HepG2 (cell line): ENCODE measurements around the gene HLA-G. TPM values are rescaled to one million over a fixed set of nuclear protein-coding genes. Genes with fewer than 3 reads are reported as not detected.

Experiments
- ATAC-seq: fragments of 200-7000 bp; cut with Tn5 transposase; 3 replicates; pipeline ENCODE4 v1.9.1; 2020; ENCODE audit warnings: mild to moderate bottlenecking, moderate library complexity
- BruUV-seq: library from RNA; stranded (reverse); fragments of 400-500 nt; replicated peaks from 2 replicates; lab custom pipeline; 2021; lab: Mats Ljungman, UMichigan
- CTCF ChIA-PET: fragments of 300-600 bp; formaldehyde crosslinking; extraction: SDS; loops from one replicate; lab custom pipeline; 2021; ENCODE audit warnings: low total read pairs, inconsistent platforms, low intra/inter-chr PET ratio; lab: Yijun Ruan, JAX
- POLR2A ChIA-PET: fragments of 350-600 bp; sonication (Branson Sonifier 250); formaldehyde crosslinking; loops from one replicate; lab custom pipeline; 2020; ENCODE audit warnings: antibody characterized with exemption, inconsistent platforms; lab: Yijun Ruan, JAX
- DNase-seq: peaks from one replicate; pipeline ENCODE4 v3.0.0-alpha.2; 2015; ENCODE audit warnings: low spot score
- FAIRE-seq: peaks from 3 replicates; lab custom pipeline; 2011; peaks lifted over from hg19 to GRCh38; lab: Jason Lieb, UNC
- H2AFZ ChIP-seq: one replicate; pipeline ENCODE4 v1.6.1; 2011; ENCODE audit warnings: low read length, inconsistent platforms
- H3K27ac ChIP-seq: fragments of 300-600 bp; 3 replicates; pipeline ENCODE4 v1.8.0; 2011; ENCODE audit warnings: mixed run types, mild to moderate bottlenecking, mixed read lengths, low read length, inconsistent platforms; ENCODE audit not compliant: insufficient read depth; ENCODE audit errors: extremely low read length
- H3K27me3 ChIP-seq, 2 experiments: fragments of 200-600 bp in 1 of 2; 2 replicates in 1 of 2; 3 replicates in 1 of 2; pipeline versions ENCODE4 v1.6.0 to v1.8.0; 2011; ENCODE audit warnings: low read length in 2 of 2, mild to moderate bottlenecking in 2 of 2, moderate library complexity in 2 of 2, inconsistent platforms in 1 of 2; ENCODE audit not compliant: insufficient read depth in 2 of 2, control insufficient read depth in 1 of 2
- H3K36me3 ChIP-seq, 2 experiments: fragments of 200-600 bp in 1 of 2; replicated peaks in 1 of 2; 2 replicates in 1 of 2; 3 replicates in 1 of 2; pipeline versions ENCODE4 v1.5.1 to v1.8.0; 2011; ENCODE audit warnings: low read length in 2 of 2, inconsistent platforms in 1 of 2; ENCODE audit not compliant: insufficient read depth in 2 of 2, control insufficient read depth in 1 of 2
- H3K4me1 ChIP-seq: 2 replicates; pipeline ENCODE4 v1.5.1; 2012; ENCODE audit warnings: low read length, inconsistent platforms; ENCODE audit not compliant: insufficient read depth
- H3K4me2 ChIP-seq: 2 replicates; pipeline ENCODE4 v1.6.0; 2011; ENCODE audit warnings: low read depth, low read length, inconsistent platforms
- H3K4me3 ChIP-seq, 3 experiments: fragments of 200-600 bp in 1 of 3; sonication (generic), shearing (Covaris generic) in 1 of 3; replicated peaks in 1 of 3; 2 replicates each; pipeline ENCODE4 v1.5.1; 2011 to 2016; ENCODE audit warnings: low read length in 3 of 3, inconsistent platforms in 2 of 3, low read depth in 2 of 3, mild to moderate bottlenecking in 2 of 3, control low read depth in 1 of 3, mixed read lengths in 1 of 3; ENCODE audit not compliant: insufficient read depth in 1 of 3
- H3K79me2 ChIP-seq: one replicate; pipeline ENCODE4 v1.6.1; 2011; ENCODE audit warnings: low read length, inconsistent platforms; ENCODE audit not compliant: insufficient read depth
- H3K9ac ChIP-seq: 2 replicates; pipeline ENCODE4 v1.6.0; 2011; ENCODE audit warnings: mild to moderate bottlenecking, low read depth, low read length, inconsistent platforms; ENCODE audit not compliant: insufficient read depth
- H3K9me3 ChIP-seq: 2 replicates; pipeline ENCODE4 v1.5.1; 2012; ENCODE audit warnings: mild to moderate bottlenecking, low read length
- H4K20me1 ChIP-seq: 2 replicates; pipeline ENCODE4 v1.6.0; 2011; ENCODE audit warnings: inconsistent platforms, mild to moderate bottlenecking, low read length, moderate library complexity; ENCODE audit not compliant: insufficient read depth
- ARID3A ChIP-seq: IDR thresholded peaks from 2 replicates; pipeline ENCODE4 v1.6.1; 2012; ENCODE audit warnings: low read depth, low read length, improper control_type of control experiment
- BHLHE40 ChIP-seq: IDR thresholded peaks from 2 replicates; pipeline ENCODE4 v1.6.1; 2011; ENCODE audit warnings: low read length, improper control_type of control experiment
- SRSF4 ChIP-seq: fragments of 200-400 bp; formaldehyde crosslinking; IDR thresholded peaks from one replicate; pipeline ENCODE4 v1.6.1; 2018; ENCODE audit warnings: mild to moderate bottlenecking, low read depth, low read length, moderate library complexity; ENCODE audit not compliant: poor library complexity, severe bottlenecking
- TBL1XR1 ChIP-seq: fragments of 150-350 bp; IDR thresholded peaks from 2 replicates; pipeline ENCODE4 v1.6.1; 2014; ENCODE audit warnings: borderline replicate concordance, low read length; ENCODE audit not compliant: partially characterized antibody
- ZC3H4 ChIP-seq: sonication (generic); formaldehyde crosslinking; IDR thresholded peaks from 2 replicates; pipeline ENCODE4 v1.4.0; 2020; ENCODE audit warnings: missing genetic modification reagents, borderline replicate concordance
- ZFP36 ChIP-seq: fragments of 150-350 bp; IDR thresholded peaks from 2 replicates; pipeline ENCODE4 v1.6.1; 2018; ENCODE audit warnings: borderline replicate concordance, low read length, low read depth; ENCODE audit not compliant: partially characterized antibody
- ZNF687 ChIP-seq: sonication (generic); formaldehyde crosslinking; IDR thresholded peaks from 2 replicates; pipeline ENCODE4 v1.5.1; 2020; ENCODE audit warnings: mild to moderate bottlenecking, missing genetic modification reagents, moderate library complexity
- ZNF704 ChIP-seq: sonication (generic); formaldehyde crosslinking; IDR thresholded peaks from 2 replicates; pipeline ENCODE4 v1.8.1; 2023; ENCODE audit warnings: mild to moderate bottlenecking, inconsistent platforms, moderate library complexity, missing genetic modification reagents, borderline replicate concordance
- WGBS: methylation state at CpG from one replicate; pipeline ENCODE4 v1.1.6; 2017; ENCODE audit warnings: low lambda C conversion rate; 5-methylcytosine and 5-hydroxymethylcytosine counted together
- in situ Hi-C: cut with HindIII; loops from 2 replicates; pipeline ENCODE4 v1.10.0; 2017; ENCODE audit warnings: low pct_unique_long_range_greater_than_20kb; ENCODE audit not compliant: extremely low pct_ligation_motif_present
- intact Hi-C: fragments of 100-400 bp; cut with micrococcal nuclease; formaldehyde crosslinking; loops from one replicate; pipeline ENCODE4 v1.10.0; 2022; ENCODE audit not compliant: unreplicated experiment
- polyA plus RNA-seq, 8 experiments: library from polyadenylated mRNA; depleted of rRNA in 3 of 8; stranded (reverse) in 7 of 8; unstranded in 1 of 8; fragments of >200 nt; fragmentation: Illumina TruSeq in 4 of 8; extraction: Trizol in 4 of 8; gene quantifications; 2 replicates each; pipeline versions ENCODE4 v1.2.1 to v1.2.3, GENCODE V29; 2011 to 2016; ENCODE audit warnings: low read depth in 4 of 8, missing spikeins in 1 of 8, mixed read lengths in 1 of 8; ENCODE audit not compliant: insufficient read depth in 1 of 8
- total RNA-seq, 5 experiments: library from RNA; depleted of rRNA; stranded (reverse); fragments of >200 nt; fragmentation: Illumina TruSeq; extraction: Trizol; gene quantifications; 2 replicates each; pipeline ENCODE4 v1.2.3, GENCODE V29; 2016; ENCODE audit warnings: low read depth in 1 of 5

Gene HLA-G
- total and polyA plus RNA-seq, 2 of the 13 experiments (the other 11 are each of a cell fraction or from before 2014, with no cell fraction given), result 0.29 to 0.30 TPM

GRCh38 chr6:29791786-29792122 is 35.9 kb upstream of the HLA-G start:
- FAIRE-seq, result no peak
- no peak overlapping the region for H3K4me3 ChIP-seq
- no peak for TF ChIP-seq BHLHE40
- TF ChIP-seq TBL1XR1, result no peak
- TF ChIP-seq ZFP36, result no peak
- no peak for TF ChIP-seq ZC3H4 (CRISPR knock-in tag)
- TF ChIP-seq SRSF4, result no peak
- TF ChIP-seq, all 625 proteins: peak for 0
- BruUV-seq, result no TSS peak
- WGBS, result 76% methylated on average over 12 of the region's 12 CpGs
- no peaks in the 10 kb centered on the region for H3K79me2 ChIP-seq
- no peak overlapping the region for H3K4me2 ChIP-seq
- ChIA-PET CTCF (no interaction called here), POLR2A (no interaction called here)
- no peak overlapping the region for H3K27ac ChIP-seq
- in situ Hi-C loops, result no loop called here
- H3K9me3 ChIP-seq, result peaks cover 6% of the 10 kb centered on the region; the same call in 1 of the 2 replicates
- no peak overlapping the region for H2AFZ ChIP-seq
- peaks cover 0 to 13% of the 10 kb centered on the region in 2 experiments; a peak in 4 of 5 replicates for H3K27me3 ChIP-seq
- DNase-seq, result no peak
- no peaks in the 10 kb centered on the region for H4K20me1 ChIP-seq
- no peak for ATAC-seq
- H3K9ac ChIP-seq, result no peak overlapping the region
- intact Hi-C loops, result no loop called here
- no peaks in the 10 kb centered on the region for H3K36me3 ChIP-seq
- H3K4me1 ChIP-seq, result no peaks in the 10 kb centered on the region

GRCh38 chr6:29792123-29793035 is 35.2 kb upstream of the HLA-G start:
- ChIA-PET POLR2A (no interaction called here), CTCF (no interaction called here)
- Histone ChIP-seq H3K4me2 (no peak overlapping the region), H3K4me3 (no peak overlapping the region), H2AFZ (no peak overlapping the region), H3K9me3 (peaks cover 6% of the 10 kb centered on the region; the same call in 1 of the 2 replicates), H3K79me2 (no peaks in the 10 kb centered on the region), H3K4me1 (no peaks in the 10 kb centered on the region), H3K9ac (no peak overlapping the region), H3K36me3 (no peaks in the 10 kb centered on the region), H3K27ac (no peak overlapping the region), H3K27me3 (peaks cover 0 to 13% of the 10 kb centered on the region in 2 experiments; a peak in 4 of 5 replicates), H4K20me1 (no peaks in the 10 kb centered on the region)
- WGBS, result 78% methylated on average over 58 of the region's 79 CpGs
- in situ Hi-C loops (no loop called here), intact Hi-C loops (no loop called here)
- ATAC-seq (no peak; the same call in 1 of the 3 replicates), FAIRE-seq (no peak), DNase-seq (no peak)
- no TSS peak for BruUV-seq
- TF ChIP-seq ZNF687 (CRISPR knock-in tag), result peak; percentile 15; the same call in 1 of the 2 replicates
- TF ChIP-seq ARID3A, result no peak
- no peak for TF ChIP-seq ZNF704 (CRISPR knock-in tag)
